ENCODE results near the gene PAX5. TPM values are rescaled to one million over a fixed set of nuclear protein-coding genes. Genes with fewer than 3 reads are reported as not detected.
A peak's percentile ranks its signal among the peaks of the same experiment; 100 is the strongest.

The PAX5 gene
- total RNA-seq, 1 experiment from 2014 or later = 0.39 TPM

GRCh38 chr9:36818965-36819870, 214.8 kb downstream of the PAX5 start:
- no peak overlapping the region for H3K27ac ChIP-seq (ENCODE audit: insufficient read length, low read depth, low read length)
- no peak overlapping the region for H4K91ac ChIP-seq (ENCODE audit: insufficient read length, low read depth, low read length)
- no peak for TF ChIP-seq CTCF (conservative IDR thresholded peaks at IDR 0.05)
- no peak overlapping the region for H3K56ac ChIP-seq (ENCODE audit: insufficient read length, low read depth, low read length)
- no peaks in the 10 kb centered on the region; a peak in 3 of 5 replicates for H3K9me3 Mint-ChIP-seq
- H3K23ac ChIP-seq (ENCODE audit: insufficient read length, low read depth, low read length) = no peak overlapping the region
- no peak overlapping the region for H2BK12ac ChIP-seq (ENCODE audit: insufficient read length, low read depth, low read length)
- H4K8ac ChIP-seq (replicated peaks; ENCODE audit: insufficient read length, low read depth, low read length) = no peak overlapping the region
- H3K79me1 ChIP-seq (ENCODE audit: insufficient read depth, low read depth, low read length, poor library complexity, severe bottlenecking) = no peaks in the 10 kb centered on the region
- H3K79me2 ChIP-seq (ENCODE audit: insufficient read depth, low read length) = no peaks in the 10 kb centered on the region
- H2BK120ac ChIP-seq (ENCODE audit: low read depth, low read length, poor library complexity, severe bottlenecking) = no peak overlapping the region
- no peak overlapping the region for H3K14ac ChIP-seq (ENCODE audit: insufficient read depth, low read length)
- no peak overlapping the region for H2BK15ac ChIP-seq (ENCODE audit: low read depth, low read length)
- peak overlapping the region in 1 of 2 experiments; percentile 64; a peak in 3 of 5 replicates for H3K4me3 Mint-ChIP-seq
- no peak overlapping the region for H2BK5ac ChIP-seq (ENCODE audit: insufficient read length, low read length)
- H2AFZ ChIP-seq (ENCODE audit: low read length) = no peak overlapping the region
- no peaks in the 10 kb centered on the region for H3K9me3 ChIP-seq (ENCODE audit: control insufficient read depth, low read depth, low read length)
- H4K5ac ChIP-seq (ENCODE audit: insufficient read length, low read depth, low read length) = no peak overlapping the region
- no peaks in the 10 kb centered on the region for H3K36me3 Mint-ChIP-seq (ENCODE audit: insufficient read depth in 1 of 3, low read depth in 3 of 3)
- H3K4me1 ChIP-seq (ENCODE audit: insufficient read depth, low read length) = peaks cover 4% of the 10 kb centered on the region; the same call in 1 of the 2 replicates
- no peak overlapping the region for H3T11ph ChIP-seq (ENCODE audit: low read length)
- H2AK5ac ChIP-seq (ENCODE audit: insufficient read length, low read length) = no peak overlapping the region
- no peak overlapping the region for H3K9ac ChIP-seq (ENCODE audit: extremely low read depth, insufficient read length, low read length)
- H3K27ac Mint-ChIP-seq = peak overlapping the region in 1 of 3 experiments; percentile 88; a peak in 2 of 7 replicates
- no peak overlapping the region for H2BK20ac ChIP-seq (ENCODE audit: low read depth, low read length, poor library complexity, severe bottlenecking)
- peak overlapping the region; percentile 89 for H3K4me2 ChIP-seq (ENCODE audit: insufficient read depth, insufficient read length, low read length)
- peaks cover 17 to 33% of the 10 kb centered on the region in 2 experiments for H3K4me1 Mint-ChIP-seq
- DNase-seq = peak; percentile 50
- peaks cover 7% of the 10 kb centered on the region for H3K23me2 ChIP-seq (ENCODE audit: insufficient read length, low read depth, low read length, poor library complexity, severe bottlenecking)
- H3K27me3 Mint-ChIP-seq (ENCODE audit: low read depth) = peaks cover 12% of the 10 kb centered on the region; the same call in 1 of the 2 replicates
- H4K20me1 ChIP-seq (ENCODE audit: control insufficient read depth, insufficient read depth, insufficient read length) = no peaks in the 10 kb centered on the region
- H3K18ac ChIP-seq (ENCODE audit: insufficient read length, low read depth, low read length) = no peak overlapping the region
- peaks cover 3% of the 10 kb centered on the region; the same call in 1 of the 2 replicates for H3K27me3 ChIP-seq (ENCODE audit: insufficient read depth, low read length)
- no CpG with 5 or more reads among the region's 35 CpGs for whole genome bisulfite sequencing (ENCODE audit: extremely low coverage, insufficient read length, low lambda C conversion rate)
- H3K4ac ChIP-seq (ENCODE audit: low read depth, low read length) = no peak overlapping the region
